ENCODE data around the gene AP3B1.
"Not testable (repeated sequence)": the region's sequence is repeated elsewhere in the genome, so short reads cannot be mapped to it uniquely, and the experiment has no call there.

The AP3B1 gene

DNA sequence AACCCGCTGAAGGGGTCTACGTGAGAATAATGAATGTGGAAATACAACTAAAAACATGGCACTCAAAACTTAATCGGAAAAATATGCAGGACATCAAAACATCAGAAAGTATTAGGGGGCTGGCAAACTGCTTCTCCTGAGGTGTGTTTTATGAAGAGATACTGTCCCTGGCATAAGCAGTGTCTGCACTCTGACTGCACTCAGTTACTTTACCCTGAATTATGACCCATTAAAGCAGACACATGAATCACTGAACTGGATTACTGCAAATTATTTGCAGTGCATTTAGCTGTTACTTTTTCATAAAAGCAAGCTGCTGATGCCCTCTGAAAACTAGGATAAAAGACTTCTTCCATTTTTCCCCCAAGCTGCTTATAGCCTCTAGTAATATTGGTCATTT, 164.9 kb downstream of the AP3B1 start:
- DNase-seq: no peak

DNA sequence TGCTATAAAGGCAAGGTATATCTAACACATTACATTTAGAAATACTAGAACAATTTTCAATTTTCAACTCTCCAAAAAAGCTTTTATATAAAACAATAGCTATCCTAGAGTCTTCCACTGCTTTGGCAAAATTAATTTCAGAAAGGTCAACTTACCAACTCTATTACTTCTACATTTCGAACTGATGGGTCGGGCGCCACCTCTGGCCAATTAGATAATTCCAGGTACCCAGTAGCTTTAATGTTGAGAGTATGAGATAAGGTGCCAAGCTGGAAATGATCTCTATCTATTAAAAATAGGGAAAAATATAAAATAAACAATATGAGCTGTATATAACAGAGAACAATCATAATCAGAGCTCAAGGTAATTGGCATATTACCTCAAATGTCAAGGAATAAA, 166.6 kb downstream of the AP3B1 start:
- no peak for DNase-seq

DNA sequence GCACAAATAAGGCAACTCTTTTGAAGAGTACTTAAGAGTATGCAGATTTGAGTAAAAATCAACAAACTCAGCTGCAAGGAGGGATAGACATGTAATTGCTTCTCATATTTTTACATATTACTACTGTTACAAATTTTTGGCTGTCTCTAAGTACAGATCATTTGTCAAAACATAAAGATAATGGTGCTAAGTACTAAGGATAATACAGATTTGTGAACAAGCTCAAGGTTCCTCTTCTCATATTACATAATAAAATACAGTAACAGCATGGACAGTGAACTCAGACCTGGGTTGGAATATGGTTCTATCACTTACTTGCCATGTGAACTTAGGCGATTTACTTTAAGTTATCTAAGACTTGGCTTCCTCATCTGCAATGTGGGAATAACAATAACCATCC, 168.0 kb downstream of the AP3B1 start:
- no peak for DNase-seq

GRCh38 chr5:78116167-78116566, 178.3 kb downstream of the AP3B1 start:
- DNase-seq: no peak

GRCh38 chr5:78113689-78114264, 180.7 kb downstream of the AP3B1 start:
- DNase-seq: peak in 1 of 2 donors; percentile 2

- no peak for DNase-seq
Measured at GRCh38 chr5:78112931-78113330, 181.6 kb downstream of the AP3B1 start.

- peak in 1 of 2 donors; percentile 1 for DNase-seq
Measured at GRCh38 chr5:78109891-78110324, 184.6 kb downstream of the AP3B1 start.

- no peak for DNase-seq
Measured at GRCh38 chr5:78108564-78108963, 185.9 kb downstream of the AP3B1 start.

- no peak for DNase-seq
Measured at GRCh38 chr5:78103232-78103918, 191.1 kb downstream of the AP3B1 start.

DNA sequence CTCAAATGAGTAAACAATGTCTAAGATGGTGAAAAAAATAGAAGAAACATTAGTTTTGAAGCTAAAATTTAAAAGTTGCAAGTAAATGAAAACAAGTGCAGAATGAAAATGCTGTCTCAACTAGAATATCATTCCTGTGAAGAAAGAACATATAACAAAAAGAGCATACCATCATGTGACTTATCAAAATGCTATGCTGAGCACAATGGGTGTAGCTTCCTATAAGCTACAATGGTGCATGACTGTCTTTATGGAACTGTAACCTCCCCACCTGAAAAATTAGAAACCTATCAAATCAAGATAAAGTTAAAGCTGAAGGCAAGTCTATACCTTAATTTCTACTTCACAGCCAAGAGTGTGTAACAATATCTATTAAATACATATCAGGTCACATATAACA, 192.0 kb downstream of the AP3B1 start:
- no peak for DNase-seq

DNA sequence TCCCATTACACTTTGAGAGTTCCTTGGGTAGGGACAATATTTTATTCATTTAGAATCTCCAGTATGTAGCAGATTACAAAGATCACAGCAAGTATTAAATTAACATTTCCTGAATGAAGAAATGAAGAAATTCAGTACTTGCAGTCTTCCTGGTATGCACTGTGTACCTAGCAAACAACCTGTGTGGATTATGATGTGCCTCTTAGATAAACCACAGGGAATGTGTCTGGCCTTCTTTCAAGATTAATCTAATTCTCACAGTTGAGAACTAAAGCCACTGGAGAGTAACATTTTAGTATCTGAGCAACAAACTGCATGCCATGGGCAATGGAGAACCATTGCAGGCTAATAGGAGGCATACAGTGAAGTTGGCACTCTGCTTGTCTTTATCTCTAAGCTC, 199.4 kb downstream of the AP3B1 start:
- DNase-seq: no peak

DNA sequence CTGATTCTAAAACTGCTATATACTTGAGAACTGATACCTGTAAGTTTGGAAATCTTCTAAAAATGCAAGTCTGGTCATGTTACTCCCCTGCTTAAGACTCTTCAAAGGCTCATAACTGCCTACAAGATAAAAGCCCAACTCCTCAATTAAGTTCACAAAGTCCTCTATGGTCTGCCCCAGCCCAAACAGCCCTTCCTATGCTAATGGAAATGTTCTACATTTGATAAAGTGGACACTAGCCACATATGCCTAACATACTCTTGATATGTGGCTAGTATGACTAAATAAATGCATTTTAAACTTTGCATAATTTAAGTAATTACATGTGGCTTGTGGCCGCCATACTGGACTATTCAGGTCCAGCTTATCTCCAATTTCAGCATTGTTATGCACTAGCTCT, 204.5 kb downstream of the AP3B1 start:
- no peak for DNase-seq

- DNase-seq: no peak
Measured at GRCh38 chr5:78078858-78079257, 215.6 kb downstream of the AP3B1 start.

DNA sequence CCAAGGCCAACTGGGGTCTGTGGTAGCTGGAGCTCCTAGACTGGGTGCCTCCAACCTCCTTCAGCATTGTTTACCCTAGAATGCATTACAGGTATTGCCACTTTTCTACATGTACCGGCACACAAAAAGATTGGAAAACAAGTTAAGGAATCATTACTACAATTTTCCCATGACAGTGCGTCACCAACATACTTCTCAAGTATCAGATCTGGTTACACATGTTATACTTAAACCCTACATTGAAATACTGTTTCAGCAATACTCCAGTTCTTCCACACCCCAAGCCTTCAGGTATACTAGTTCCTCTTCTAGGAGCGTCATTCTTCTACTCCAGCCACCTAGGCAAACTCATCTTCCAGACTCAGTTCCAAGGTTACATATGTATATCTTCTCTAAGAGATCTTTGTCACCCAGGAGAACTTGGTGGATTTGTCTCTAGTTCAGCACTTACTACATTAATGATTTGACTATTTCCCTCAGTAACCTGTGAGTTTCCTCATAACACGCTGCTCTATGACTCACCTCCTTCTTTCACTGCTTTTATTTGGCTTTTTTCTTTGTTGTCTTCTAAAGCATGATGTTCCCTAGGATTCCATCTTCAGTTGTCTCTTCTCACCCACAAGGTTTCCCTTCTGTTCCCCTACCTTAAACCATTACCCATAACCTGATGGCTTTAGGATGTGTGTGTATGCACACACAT, 217.0 kb downstream of the AP3B1 start:
- DNase-seq: no peak

- DNase-seq: no peak
Measured at GRCh38 chr5:78076351-78076750, 218.1 kb downstream of the AP3B1 start.

- no peak for DNase-seq
Measured at GRCh38 chr5:78075301-78075700, 219.2 kb downstream of the AP3B1 start.

- not testable (repeated sequence) for DNase-seq
Measured at GRCh38 chr5:78070691-78071090, 223.8 kb downstream of the AP3B1 start.

DNA sequence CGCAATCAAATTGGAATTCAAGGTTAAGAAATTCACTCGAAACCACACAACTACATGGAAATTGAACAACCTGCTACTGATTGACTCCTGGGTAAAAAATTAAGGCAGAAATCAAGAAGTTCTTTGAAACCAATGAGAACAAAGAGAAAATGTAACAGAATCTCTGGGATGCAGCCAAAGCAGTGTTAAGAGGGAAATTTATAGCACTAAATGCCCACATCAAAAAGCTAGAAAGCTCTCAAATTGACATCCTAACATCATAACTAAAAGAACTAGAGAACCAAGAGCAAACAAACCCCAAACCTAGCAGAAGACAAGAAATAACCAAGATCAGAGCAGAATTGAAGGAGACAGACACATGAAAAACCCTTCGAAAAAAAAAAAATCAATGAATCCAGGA, 226.9 kb downstream of the AP3B1 start:
- not testable (repeated sequence) for DNase-seq

DNA sequence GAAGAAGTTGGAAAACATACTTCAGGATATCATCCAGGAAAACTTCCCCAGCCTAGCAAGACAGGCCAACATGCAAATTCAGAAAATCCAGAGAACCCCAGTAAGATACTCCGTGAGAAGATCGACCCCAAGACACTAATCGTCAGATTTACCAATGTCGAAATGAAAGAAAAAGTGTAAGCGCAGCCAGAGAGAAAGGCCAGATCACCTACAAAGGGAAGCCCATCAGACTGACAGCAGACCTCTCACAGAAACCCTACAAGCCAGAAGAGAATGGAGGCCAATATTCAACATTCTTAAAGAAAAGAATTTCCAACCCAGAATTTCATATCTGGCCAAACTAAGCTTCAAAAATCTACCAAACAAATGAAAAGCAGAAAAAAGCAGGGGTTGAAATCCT, 227.8 kb downstream of the AP3B1 start:
- DNase-seq: not testable (repeated sequence)

GRCh38 chr5:78065663-78066062, 228.8 kb downstream of the AP3B1 start:
- no peak for DNase-seq

- no peak for DNase-seq
Measured at GRCh38 chr5:78064941-78065472, 229.5 kb downstream of the AP3B1 start.

DNA sequence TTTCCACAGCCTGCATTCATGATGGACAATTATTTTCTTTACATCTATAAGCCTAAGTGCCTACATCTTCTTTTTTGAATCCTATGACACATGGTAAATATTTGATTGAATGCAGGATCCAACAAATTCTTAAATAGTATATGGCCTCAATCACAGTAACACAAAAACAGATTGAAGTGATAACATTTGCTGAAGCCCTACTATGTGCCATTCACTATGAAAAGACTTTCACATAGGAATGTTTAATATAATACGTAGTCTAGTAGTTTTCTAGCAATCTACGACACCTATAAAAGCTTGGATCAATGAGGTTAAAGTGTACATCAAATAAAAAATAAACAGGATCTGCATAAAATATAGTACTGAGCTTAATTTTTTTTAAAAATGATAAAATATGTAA, 231.0 kb downstream of the AP3B1 start:
- no peak for DNase-seq

GRCh38 chr5:78062645-78063044, 231.9 kb downstream of the AP3B1 start:
- no peak for DNase-seq

- DNase-seq: no peak
Measured at GRCh38 chr5:78060421-78060820, 234.1 kb downstream of the AP3B1 start.

Measured in CD4-positive, alpha-beta T cell treated with Interleukin-1 beta for 1 hour (primary cell).